HG03571 (cell line): ENCODE data around the gene TSR1.

Experiments
- ATAC-seq: cut with Tn5 transposase; IDR thresholded peaks from one replicate; pipeline ENCODE4 v1.9.1; 2021; ENCODE audit not compliant: unreplicated experiment

Gene TSR1

GRCh38 chr17:2289878-2290478 lies 46.3 kb downstream of the TSR1 start:
- no peak for ATAC-seq

GRCh38 chr17:2283302-2283701 lies 53.0 kb downstream of the TSR1 start:
- no peak for ATAC-seq

- no peak for ATAC-seq
Measured at GRCh38 chr17:2282297-2282873, 53.9 kb downstream of the TSR1 start.

- no peak for ATAC-seq
Measured at GRCh38 chr17:2279707-2280106, 56.5 kb downstream of the TSR1 start.

GRCh38 chr17:2277429-2278170 lies 58.7 kb downstream of the TSR1 start:
- no peak for ATAC-seq

DNA sequence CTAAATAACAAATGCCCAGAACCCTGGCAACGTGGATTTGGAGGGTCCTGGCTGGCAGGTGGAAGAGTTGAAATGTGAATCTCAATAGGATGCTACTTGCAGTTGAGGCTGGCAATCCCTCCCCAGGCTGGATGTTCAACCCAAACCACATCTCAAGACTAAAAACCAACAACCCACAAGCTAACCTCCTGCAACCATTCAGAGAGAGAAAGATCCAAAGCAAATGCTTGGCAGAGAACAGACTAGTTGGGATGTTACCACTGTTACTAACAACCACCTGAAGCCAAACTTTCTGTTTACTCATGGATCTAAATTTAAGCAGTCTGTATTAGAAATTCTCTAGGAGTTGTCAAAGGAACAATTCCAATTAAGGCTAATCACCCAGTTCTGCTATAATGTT lies 60.5 kb downstream of the TSR1 start:
- ATAC-seq: no peak

DNA sequence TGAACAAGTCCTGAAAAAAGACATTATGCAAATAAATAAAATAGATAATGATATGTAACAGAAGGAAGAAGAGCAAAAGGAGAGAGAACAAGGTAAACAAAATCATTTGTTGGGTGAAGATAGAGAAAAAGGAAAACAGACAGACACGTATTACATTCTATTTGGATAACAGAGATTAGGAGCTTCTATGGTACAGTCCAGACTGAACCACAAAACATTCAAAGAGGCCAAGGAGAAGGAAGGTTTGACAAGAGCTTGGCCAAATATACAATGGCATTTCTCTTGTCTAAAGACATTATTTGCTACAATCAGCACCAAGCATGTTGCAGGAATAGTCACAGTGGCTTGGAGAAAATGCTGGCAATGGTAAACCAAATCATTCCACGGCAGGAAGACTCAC lies 61.8 kb downstream of the TSR1 start:
- no peak for ATAC-seq
